Psoas muscle (tissue), 8 donors: ENCODE results near the gene PLPP3. TPM values are rescaled to one million over a fixed set of nuclear protein-coding genes. Genes with fewer than 3 reads are reported as not detected.

Source experiments
- ATAC-seq, 4 donors: fragments of 200-7000 bp; cut with Tn5 transposase; one replicate each; pipeline ENCODE4 v1.9.1; 2020; ENCODE audit warnings: moderate library complexity in 3 of 4, mild to moderate bottlenecking in 2 of 4
- DNase-seq, 2 donors: peaks; one replicate each; pipeline ENCODE4 v3.0.0-alpha.2; 2020
- H3K27ac ChIP-seq: fragments of 200-600 bp; one replicate; pipeline ENCODE4 v1.8.0; 2022
- H3K27me3 ChIP-seq, 3 donors: fragments of 200-600 bp in 1 of 3; one replicate each; pipeline versions ENCODE4 v1.6.1 to v1.8.0; 2013 to 2022; ENCODE audit warnings: low read length in 2 of 3, mild to moderate bottlenecking in 2 of 3, moderate library complexity in 1 of 3; ENCODE audit not compliant: insufficient read depth in 3 of 3
- H3K36me3 ChIP-seq, 2 donors: fragments of 200-600 bp in 1 of 2; one replicate each; pipeline versions ENCODE4 v1.6.1 to v1.8.0; 2013 to 2022; ENCODE audit warnings: low read depth in 1 of 2, mild to moderate bottlenecking in 1 of 2, moderate library complexity in 1 of 2; ENCODE audit not compliant: insufficient read depth in 1 of 2
- H3K4me1 ChIP-seq: fragments of 200-600 bp; one replicate; pipeline ENCODE4 v1.8.0; 2022
- H3K4me3 ChIP-seq: fragments of 200-600 bp; one replicate; pipeline ENCODE4 v1.8.0; 2022; ENCODE audit warnings: mild to moderate bottlenecking
- H3K9me3 ChIP-seq: fragments of 200-600 bp; one replicate; pipeline ENCODE4 v1.8.0; 2022
- WGBS, 3 donors: extraction: QIAGEN DNeasy Blood & Tissue Kit; methylation state at CpG; one replicate each; pipeline versions ENCODE4 v1.1.6 to v1.1.7; 2013; 5-methylcytosine and 5-hydroxymethylcytosine counted together
- intact Hi-C, 2 donors: fragments of 100-400 bp; cut with DNase I; formaldehyde crosslinking; loops; one replicate each; pipeline versions ENCODE4 v1.11.0 to v1.14.2; 2022
- polyA plus RNA-seq, 3 donors: library from polyadenylated mRNA; stranded (reverse); fragments of 200-250 nt; gene quantifications; one replicate each; pipeline ENCODE4 v1.2.3, GENCODE V29; 2013
- total RNA-seq, 4 donors: library from RNA; stranded (reverse); fragmentation: NEBNext Ultra II Directional in 2 of 4; extraction: Animal tissue kit (Norgen Biotek cat#: 25700) in 2 of 4; gene quantifications; one replicate each; pipeline versions ENCODE4 v1.2.1 to v1.2.4, GENCODE V29; 2021 to 2023
- TF ChIP-seq, protein P1 (sequence below): fragments of 200-600 bp; IDR thresholded peaks from one replicate; pipeline ENCODE4 v1.8.0; 2022; ENCODE audit warnings: antibody characterized with exemption
- donor health status: healthy with polysubstance abuse.
- donor health status: DM: no; HTN: no; CAD: no; lungs with moderate emphysema.
- donor health status: Bipolar disorder and iron deficiency.
- donor health status: healthy.
- donor health status: DM: yes; HTN: yes; CAD: no.
- donor health status: DM: no; HTN: no; CAD: no.
- donor health status: DM: no; HTN: no; CAD: no.
- donor health status: DM: yes; HTN: yes; CAD: no.

PLPP3 gene
- total and polyA plus RNA-seq, 7 donors = 35.5 to 69.1 (median 46.3) TPM

DNA sequence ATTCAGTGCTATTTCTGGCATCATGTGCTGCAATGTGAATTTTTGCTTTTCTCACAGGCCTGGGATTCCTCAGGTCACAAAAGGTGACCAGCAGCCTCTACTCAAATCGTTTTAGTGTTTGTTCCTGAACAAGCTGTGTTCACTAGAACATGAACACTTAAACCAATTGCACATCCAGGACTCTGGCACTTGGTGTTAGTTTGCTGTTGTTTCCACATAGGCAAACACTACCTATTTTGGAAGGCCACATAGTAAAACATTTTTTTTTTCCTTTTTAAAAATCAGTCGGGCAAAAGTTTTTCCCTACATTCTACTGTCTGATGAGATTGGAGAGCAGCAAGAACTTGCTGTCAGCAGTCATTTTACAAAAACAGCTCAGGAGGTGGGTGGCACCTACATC is 83.2 kb downstream of the PLPP3 start:
- peaks cover 8 to 35% of the 10 kb centered on the region in 2 donors for H3K36me3 ChIP-seq
- H3K4me1 ChIP-seq = peaks cover 21% of the 10 kb centered on the region
- 39 to 48% (median 42%) methylated on average over 2 of the region's 2 CpGs for WGBS, 3 donors
- no peak overlapping the region for H3K27ac ChIP-seq
- no peak overlapping the region for H3K4me3 ChIP-seq
- H3K27me3 ChIP-seq = no peaks in the 10 kb centered on the region
- no peaks in the 10 kb centered on the region for H3K9me3 ChIP-seq
- intact Hi-C loops = no loop called here
- DNase-seq = no peak
- TF ChIP-seq, protein P1, sequence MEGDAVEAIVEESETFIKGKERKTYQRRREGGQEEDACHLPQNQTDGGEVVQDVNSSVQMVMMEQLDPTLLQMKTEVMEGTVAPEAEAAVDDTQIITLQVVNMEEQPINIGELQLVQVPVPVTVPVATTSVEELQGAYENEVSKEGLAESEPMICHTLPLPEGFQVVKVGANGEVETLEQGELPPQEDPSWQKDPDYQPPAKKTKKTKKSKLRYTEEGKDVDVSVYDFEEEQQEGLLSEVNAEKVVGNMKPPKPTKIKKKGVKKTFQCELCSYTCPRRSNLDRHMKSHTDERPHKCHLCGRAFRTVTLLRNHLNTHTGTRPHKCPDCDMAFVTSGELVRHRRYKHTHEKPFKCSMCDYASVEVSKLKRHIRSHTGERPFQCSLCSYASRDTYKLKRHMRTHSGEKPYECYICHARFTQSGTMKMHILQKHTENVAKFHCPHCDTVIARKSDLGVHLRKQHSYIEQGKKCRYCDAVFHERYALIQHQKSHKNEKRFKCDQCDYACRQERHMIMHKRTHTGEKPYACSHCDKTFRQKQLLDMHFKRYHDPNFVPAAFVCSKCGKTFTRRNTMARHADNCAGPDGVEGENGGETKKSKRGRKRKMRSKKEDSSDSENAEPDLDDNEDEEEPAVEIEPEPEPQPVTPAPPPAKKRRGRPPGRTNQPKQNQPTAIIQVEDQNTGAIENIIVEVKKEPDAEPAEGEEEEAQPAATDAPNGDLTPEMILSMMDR = no peak
- ATAC-seq = no peak

GRCh38 chr1:56495538-56495937 is 83.8 kb downstream of the PLPP3 start:
- Histone ChIP-seq H3K36me3 (peaks cover 8 to 34% of the 10 kb centered on the region in 2 donors), H3K9me3 (no peaks in the 10 kb centered on the region), H3K27ac (no peak overlapping the region), H3K4me3 (no peak overlapping the region), H3K4me1 (peaks cover 24% of the 10 kb centered on the region), H3K27me3 (no peaks in the 10 kb centered on the region)
- DNase-seq (no peak), ATAC-seq (no peak)
- 80 to 82% (median 80%) methylated on average over 10 of the region's 10 CpGs for WGBS, 3 donors
- TF ChIP-seq, protein P1 = no peak
- intact Hi-C loops = no loop called here

DNA sequence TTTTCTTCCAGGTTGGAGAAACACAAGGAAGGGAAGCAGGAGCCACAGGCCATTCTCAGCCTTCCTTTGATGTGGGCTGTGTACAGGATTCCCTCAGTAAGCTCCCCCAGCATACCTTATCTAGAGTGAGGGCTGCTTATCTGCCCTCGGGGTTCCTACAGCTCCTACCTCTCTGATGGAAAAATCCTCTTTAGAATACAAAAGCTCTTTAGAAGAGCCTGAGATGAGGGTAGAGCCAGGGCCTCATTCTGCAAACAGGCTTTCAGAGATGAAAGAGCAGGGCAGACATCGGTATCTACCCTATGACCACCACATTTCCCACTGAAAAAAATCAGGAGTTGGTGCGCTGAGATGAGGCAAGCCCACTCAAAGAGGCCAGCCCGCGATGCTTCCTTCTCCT is 85.1 kb downstream of the PLPP3 start:
- WGBS, 3 donors = 86 to 88% (median 87%) methylated on average over 5 of the region's 5 CpGs
- no peak for ATAC-seq
- Histone ChIP-seq H3K27me3 (no peaks in the 10 kb centered on the region), H3K4me1 (peaks cover 24% of the 10 kb centered on the region), H3K4me3 (no peak overlapping the region), H3K27ac (no peak overlapping the region), H3K36me3 (peaks cover 8 to 30% of the 10 kb centered on the region in 2 donors), H3K9me3 (no peaks in the 10 kb centered on the region)
- TF ChIP-seq, protein P1 = no peak
- no peak for DNase-seq
- intact Hi-C loops = no loop called here

- intact Hi-C loops = no loop called here
- Histone ChIP-seq H3K4me3 (no peak overlapping the region), H3K36me3 (peaks cover 8 to 30% of the 10 kb centered on the region in 2 donors), H3K27ac (no peak overlapping the region), H3K27me3 (no peaks in the 10 kb centered on the region), H3K4me1 (peaks cover 24% of the 10 kb centered on the region), H3K9me3 (no peaks in the 10 kb centered on the region)
- WGBS, 3 donors = 87 to 93% (median 89%) methylated on average over 2 of the region's 2 CpGs
- DNase-seq = no peak
- no peak for ATAC-seq
- TF ChIP-seq, protein P1 = no peak
Measured at GRCh38 chr1:56493826-56494225, 85.5 kb downstream of the PLPP3 start.

DNA sequence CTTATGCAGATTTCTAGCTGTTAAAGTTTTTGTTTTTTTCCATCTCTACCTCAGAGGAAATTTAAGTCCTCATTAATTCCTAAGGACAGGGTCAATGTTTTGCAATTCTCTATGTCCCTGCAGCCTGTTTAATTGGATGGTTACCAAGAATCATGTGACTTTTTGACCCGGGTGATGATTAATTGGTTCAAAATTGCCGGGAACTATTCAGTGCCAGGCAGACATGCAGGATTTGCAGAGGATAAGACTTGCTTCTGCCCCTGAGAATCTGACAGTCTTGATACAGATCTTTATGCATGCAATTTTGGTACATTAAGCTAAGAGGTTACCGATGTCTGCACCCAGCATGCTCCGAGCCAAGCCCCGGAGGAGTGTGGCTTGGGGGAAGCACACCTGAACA is 87.9 kb downstream of the PLPP3 start:
- Histone ChIP-seq H3K9me3 (no peaks in the 10 kb centered on the region), H3K27ac (no peak overlapping the region), H3K27me3 (no peaks in the 10 kb centered on the region), H3K4me3 (no peak overlapping the region), H3K36me3 (peaks cover 7 to 27% of the 10 kb centered on the region in 2 donors), H3K4me1 (peaks cover 10% of the 10 kb centered on the region)
- intact Hi-C loops = no loop called here
- peak; percentile 43 to 80 (median 60) for ATAC-seq
- DNase-seq = no peak
- 30 to 52% (median 43%) methylated on average over 5 of the region's 5 CpGs for WGBS, 3 donors
- TF ChIP-seq, protein P1 = no peak
